ENCODE measurements around the gene MS4A4E. TPM values are rescaled to one million over a fixed set of nuclear protein-coding genes. Genes with fewer than 3 reads are reported as not detected.
A peak's percentile ranks its signal among the peaks of the same experiment; 100 is the strongest.
"Not testable (repeated sequence)": the region's sequence is repeated elsewhere in the genome, so short reads cannot be mapped to it uniquely, and the experiment has no call there.

Gene MS4A4E
- not detected in 2 replicates for total RNA-seq (ENCODE audit: low replicate concordance)

- H3K4me1 ChIP-seq = no peaks in the 10 kb centered on the region
- H2AFZ ChIP-seq (replicated peaks) = no peak within 1 kb of the TSS
Measured at GRCh38 chr11:60242740-60243239, at the start of gene MS4A4E. Gene MS4A4E, minus strand, starts transcription at chr11:60243137. Its CDS starts 13,082 bp downstream, at chr11:60230055.

DNA sequence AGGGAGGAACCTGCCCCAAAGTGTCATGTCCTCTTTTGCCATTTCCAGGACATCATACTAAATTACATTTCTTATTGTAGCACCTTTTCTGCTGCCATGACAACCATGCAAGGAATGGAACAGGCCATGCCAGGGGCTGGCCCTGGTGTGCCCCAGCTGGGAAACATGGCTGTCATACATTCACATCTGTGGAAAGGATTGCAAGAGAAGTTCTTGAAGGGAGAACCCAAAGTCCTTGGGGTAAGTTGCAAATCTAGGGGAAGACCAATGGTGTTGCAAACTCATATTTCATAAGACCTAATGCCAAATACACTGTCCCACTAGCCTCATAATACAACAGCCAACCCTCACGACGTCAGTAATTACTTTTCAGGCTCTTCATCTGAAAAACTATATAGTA, 49.2 kb upstream of the MS4A4E start:
- Histone ChIP-seq H4K20me1 (ENCODE audit: low read depth) (no peaks in the 10 kb centered on the region), H3K4me3 (no peak overlapping the region), H3K4me1 (no peaks in the 10 kb centered on the region), H3K27ac (no peak overlapping the region), H3K4me2 (no peak overlapping the region), H2AFZ (replicated peaks) (no peak overlapping the region), H3K79me2 (ENCODE audit: low read depth) (no peaks in the 10 kb centered on the region), H3K36me3 (no peaks in the 10 kb centered on the region), H3K27me3 (no peaks in the 10 kb centered on the region), H3K9me3 (ENCODE audit: low read depth) (no peaks in the 10 kb centered on the region), H3K9ac (no peak overlapping the region), H3F3A (ENCODE audit: low read depth) (no peaks in the 10 kb centered on the region)
- no peak for DNase-seq (ENCODE audit: low spot score)
- no peaks in the 10 kb centered on the region for H3K4me1 Mint-ChIP-seq
- H3K27me3 Mint-ChIP-seq (ENCODE audit: insufficient read depth, low read depth) = no peaks in the 10 kb centered on the region
- H3K4me3 Mint-ChIP-seq = no peak overlapping the region
- H3K36me3 Mint-ChIP-seq = no peaks in the 10 kb centered on the region
- H3K27ac Mint-ChIP-seq = no peak overlapping the region
- H3K9me3 Mint-ChIP-seq = peaks cover 28% of the 10 kb centered on the region
- TF ChIP-seq EZH2 (IDR thresholded peaks at IDR 0.05) (no peak), EZH2phosphoT487 (IDR thresholded peaks at IDR 0.05) (no peak)
- TF ChIP-seq, protein P1, sequence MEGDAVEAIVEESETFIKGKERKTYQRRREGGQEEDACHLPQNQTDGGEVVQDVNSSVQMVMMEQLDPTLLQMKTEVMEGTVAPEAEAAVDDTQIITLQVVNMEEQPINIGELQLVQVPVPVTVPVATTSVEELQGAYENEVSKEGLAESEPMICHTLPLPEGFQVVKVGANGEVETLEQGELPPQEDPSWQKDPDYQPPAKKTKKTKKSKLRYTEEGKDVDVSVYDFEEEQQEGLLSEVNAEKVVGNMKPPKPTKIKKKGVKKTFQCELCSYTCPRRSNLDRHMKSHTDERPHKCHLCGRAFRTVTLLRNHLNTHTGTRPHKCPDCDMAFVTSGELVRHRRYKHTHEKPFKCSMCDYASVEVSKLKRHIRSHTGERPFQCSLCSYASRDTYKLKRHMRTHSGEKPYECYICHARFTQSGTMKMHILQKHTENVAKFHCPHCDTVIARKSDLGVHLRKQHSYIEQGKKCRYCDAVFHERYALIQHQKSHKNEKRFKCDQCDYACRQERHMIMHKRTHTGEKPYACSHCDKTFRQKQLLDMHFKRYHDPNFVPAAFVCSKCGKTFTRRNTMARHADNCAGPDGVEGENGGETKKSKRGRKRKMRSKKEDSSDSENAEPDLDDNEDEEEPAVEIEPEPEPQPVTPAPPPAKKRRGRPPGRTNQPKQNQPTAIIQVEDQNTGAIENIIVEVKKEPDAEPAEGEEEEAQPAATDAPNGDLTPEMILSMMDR (IDR thresholded peaks at IDR 0.05) = no peak

More at GRCh38 chr11:60242740-60243239, at the start of gene MS4A4E:
- Histone ChIP-seq H3F3A (ENCODE audit: low read depth) (no peaks in the 10 kb centered on the region), H3K27me3 (no peaks in the 10 kb centered on the region), H3K9ac (no peak within 1 kb of the TSS), H3K4me3 (no peak within 1 kb of the TSS), H3K79me2 (ENCODE audit: low read depth) (no peaks in the 10 kb centered on the region), H4K20me1 (ENCODE audit: low read depth) (no peaks in the 10 kb centered on the region), H3K4me2 (no peak within 1 kb of the TSS), H3K36me3 (no peaks in the 10 kb centered on the region), H3K9me3 (ENCODE audit: low read depth) (no peaks in the 10 kb centered on the region), H3K27ac (no peak within 1 kb of the TSS)
- no peak for DNase-seq (ENCODE audit: low spot score)
- Mint-ChIP-seq H3K4me1 (no peaks in the 10 kb centered on the region), H3K27ac (no peak within 1 kb of the TSS), H3K9me3 (no peaks in the 10 kb centered on the region), H3K27me3 (ENCODE audit: insufficient read depth, low read depth) (no peaks in the 10 kb centered on the region), H3K4me3 (no peak within 1 kb of the TSS), H3K36me3 (no peaks in the 10 kb centered on the region)
- no peak for TF ChIP-seq EZH2 (IDR thresholded peaks at IDR 0.05)
- TF ChIP-seq EZH2phosphoT487 (IDR thresholded peaks at IDR 0.05) = no peak
- TF ChIP-seq, protein P1 (IDR thresholded peaks at IDR 0.05) = no peak

DNA sequence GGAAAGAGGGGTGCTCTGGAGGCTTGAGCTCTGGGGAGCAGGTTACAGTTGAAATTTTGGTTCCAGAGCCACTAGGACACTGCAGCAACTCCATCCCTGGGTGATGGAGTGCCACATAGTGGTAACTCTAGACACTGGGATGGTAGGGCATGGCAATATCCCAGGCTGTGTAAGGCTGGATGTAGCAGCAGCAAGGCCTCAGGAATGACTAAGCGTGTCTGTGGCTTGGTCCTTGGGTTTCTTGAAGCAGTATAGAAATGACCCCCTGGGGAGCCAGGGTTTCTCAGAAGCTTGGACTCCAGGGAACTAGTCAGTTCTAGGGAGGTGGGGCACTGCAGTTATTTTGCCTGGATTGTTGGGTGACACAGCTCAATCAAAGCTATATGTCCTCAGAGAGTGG, 45.6 kb upstream of the MS4A4E start:
- Histone ChIP-seq H3K27ac (no peak overlapping the region), H3K4me3 (no peak overlapping the region), H3K9ac (no peak overlapping the region), H3K4me2 (no peak overlapping the region), H3K4me1 (no peaks in the 10 kb centered on the region), H3F3A (ENCODE audit: low read depth) (no peaks in the 10 kb centered on the region), H3K27me3 (no peaks in the 10 kb centered on the region), H3K79me2 (ENCODE audit: low read depth) (no peaks in the 10 kb centered on the region), H4K20me1 (ENCODE audit: low read depth) (no peaks in the 10 kb centered on the region), H2AFZ (replicated peaks) (no peak overlapping the region), H3K9me3 (ENCODE audit: low read depth) (no peaks in the 10 kb centered on the region), H3K36me3 (no peaks in the 10 kb centered on the region)
- Mint-ChIP-seq H3K36me3 (no peaks in the 10 kb centered on the region), H3K27me3 (ENCODE audit: insufficient read depth, low read depth) (peaks cover 7% of the 10 kb centered on the region), H3K9me3 (peaks cover 34% of the 10 kb centered on the region), H3K27ac (no peak overlapping the region), H3K4me3 (no peak overlapping the region), H3K4me1 (peaks cover 27% of the 10 kb centered on the region)
- TF ChIP-seq EZH2 (IDR thresholded peaks at IDR 0.05) (no peak), EZH2phosphoT487 (IDR thresholded peaks at IDR 0.05) (no peak)
- TF ChIP-seq, protein P1 (IDR thresholded peaks at IDR 0.05) = no peak
- DNase-seq (ENCODE audit: low spot score) = no peak

- H3K27ac ChIP-seq; H3K27me3 Mint-ChIP-seq (ENCODE audit: insufficient read depth, low read depth); H3K4me3 ChIP-seq; H3K4me3 Mint-ChIP-seq; H3K36me3 ChIP-seq; H3K27me3 ChIP-seq; H4K20me1 ChIP-seq (ENCODE audit: low read depth); H3K9ac ChIP-seq; H2AFZ ChIP-seq (replicated peaks); DNase-seq (ENCODE audit: low spot score); H3K79me2 ChIP-seq (ENCODE audit: low read depth); H3K4me1 ChIP-seq; H3K4me2 ChIP-seq; H3K36me3 Mint-ChIP-seq; H3F3A ChIP-seq (ENCODE audit: low read depth); H3K9me3 ChIP-seq (ENCODE audit: low read depth): not testable (repeated sequence)
- peaks cover 35% of the 10 kb centered on the region for H3K9me3 Mint-ChIP-seq
- peak overlapping the region; percentile 13 for H3K27ac Mint-ChIP-seq
- peaks cover 27% of the 10 kb centered on the region for H3K4me1 Mint-ChIP-seq
Measured at GRCh38 chr11:60285411-60286126, 42.6 kb upstream of the MS4A4E start.
